ENCODE measurements around the gene MVD.

The MVD gene

DNA sequence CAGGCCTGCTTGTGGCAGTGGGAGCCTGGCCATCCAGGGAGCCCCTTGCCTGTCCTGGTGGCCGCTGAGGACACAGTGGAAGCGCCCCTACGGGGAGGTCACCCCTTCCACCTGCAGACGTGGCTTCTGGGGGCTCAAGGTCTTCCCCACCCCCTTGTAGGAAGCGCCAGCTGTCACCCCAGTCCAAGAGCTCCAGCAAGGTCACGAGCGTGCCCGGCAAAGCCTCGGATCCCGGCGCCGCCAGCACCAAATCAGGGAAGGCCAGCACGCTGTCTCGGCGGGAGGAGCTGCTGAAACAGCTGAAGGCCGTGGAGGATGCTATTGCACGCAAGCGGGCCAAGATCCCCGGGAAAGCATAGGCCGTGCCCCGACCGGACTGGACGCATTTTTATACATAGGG is 31.9 kb downstream of the MVD start:
- peaks cover 0 to 22% of the 10 kb centered on the region in 2 donors for H3K27me3 ChIP-seq
- H3K9me3 ChIP-seq = no peaks in the 10 kb centered on the region
- TF ChIP-seq, protein P1, sequence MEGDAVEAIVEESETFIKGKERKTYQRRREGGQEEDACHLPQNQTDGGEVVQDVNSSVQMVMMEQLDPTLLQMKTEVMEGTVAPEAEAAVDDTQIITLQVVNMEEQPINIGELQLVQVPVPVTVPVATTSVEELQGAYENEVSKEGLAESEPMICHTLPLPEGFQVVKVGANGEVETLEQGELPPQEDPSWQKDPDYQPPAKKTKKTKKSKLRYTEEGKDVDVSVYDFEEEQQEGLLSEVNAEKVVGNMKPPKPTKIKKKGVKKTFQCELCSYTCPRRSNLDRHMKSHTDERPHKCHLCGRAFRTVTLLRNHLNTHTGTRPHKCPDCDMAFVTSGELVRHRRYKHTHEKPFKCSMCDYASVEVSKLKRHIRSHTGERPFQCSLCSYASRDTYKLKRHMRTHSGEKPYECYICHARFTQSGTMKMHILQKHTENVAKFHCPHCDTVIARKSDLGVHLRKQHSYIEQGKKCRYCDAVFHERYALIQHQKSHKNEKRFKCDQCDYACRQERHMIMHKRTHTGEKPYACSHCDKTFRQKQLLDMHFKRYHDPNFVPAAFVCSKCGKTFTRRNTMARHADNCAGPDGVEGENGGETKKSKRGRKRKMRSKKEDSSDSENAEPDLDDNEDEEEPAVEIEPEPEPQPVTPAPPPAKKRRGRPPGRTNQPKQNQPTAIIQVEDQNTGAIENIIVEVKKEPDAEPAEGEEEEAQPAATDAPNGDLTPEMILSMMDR (IDR thresholded peaks at IDR 0.05) = no peak
- H3K36me3 ChIP-seq = peaks cover 58 to 76% (median 68%) of the 10 kb centered on the region in 3 donors
- peaks cover 0 to 16% (median 14%) of the 10 kb centered on the region in 4 donors for H3K4me1 ChIP-seq
- no peak overlapping the region for H3K4me3 ChIP-seq
- H3K27ac ChIP-seq = no peak overlapping the region
- DNase-seq = no peak
- intact Hi-C loops (cut with DNase I; ENCODE audit: low total_unique reads) = no loop called here

- Histone ChIP-seq H3K36me3 (peaks cover 63 to 81% (median 70%) of the 10 kb centered on the region in 3 donors), H3K9me3 (no peaks in the 10 kb centered on the region), H3K4me3 (no peak overlapping the region), H3K27me3 (peaks cover 0 to 18% of the 10 kb centered on the region in 2 donors), H3K4me1 (peaks cover 0 to 16% (median 14%) of the 10 kb centered on the region in 4 donors), H3K27ac (no peak overlapping the region)
- TF ChIP-seq, protein P1 (IDR thresholded peaks at IDR 0.05) = no peak
- intact Hi-C loops (cut with DNase I; ENCODE audit: low total_unique reads) = no loop called here
- no peak for DNase-seq
Observed at GRCh38 chr16:88630433-88630832, 32.5 kb downstream of the MVD start.

GRCh38 chr16:88629835-88630234 is 33.1 kb downstream of the MVD start:
- H3K36me3 ChIP-seq = peaks cover 69 to 87% (median 76%) of the 10 kb centered on the region in 3 donors
- H3K27me3 ChIP-seq = peaks cover 0 to 12% of the 10 kb centered on the region in 2 donors
- intact Hi-C loops (cut with DNase I; ENCODE audit: low total_unique reads) = no loop called here
- TF ChIP-seq, protein P1 (IDR thresholded peaks at IDR 0.05) = no peak
- no peak for DNase-seq
- no peak overlapping the region for H3K4me3 ChIP-seq
- peaks cover 0 to 13% (median 9%) of the 10 kb centered on the region in 4 donors for H3K4me1 ChIP-seq
- H3K27ac ChIP-seq = no peak overlapping the region
- no peaks in the 10 kb centered on the region for H3K9me3 ChIP-seq

- Histone ChIP-seq H3K27me3 (peaks cover 0 to 5% of the 10 kb centered on the region in 2 donors), H3K36me3 (peaks cover 82 to 100% (median 86%) of the 10 kb centered on the region in 3 donors), H3K4me3 (no peak overlapping the region), H3K4me1 (no peaks in the 10 kb centered on the region), H3K27ac (no peak overlapping the region), H3K9me3 (no peaks in the 10 kb centered on the region)
- no peak for DNase-seq
- intact Hi-C loops (cut with DNase I; ENCODE audit: low total_unique reads) = no loop called here
- TF ChIP-seq, protein P1 (IDR thresholded peaks at IDR 0.05) = no peak
Observed at GRCh38 chr16:88628512-88628974, 34.3 kb downstream of the MVD start.

DNA sequence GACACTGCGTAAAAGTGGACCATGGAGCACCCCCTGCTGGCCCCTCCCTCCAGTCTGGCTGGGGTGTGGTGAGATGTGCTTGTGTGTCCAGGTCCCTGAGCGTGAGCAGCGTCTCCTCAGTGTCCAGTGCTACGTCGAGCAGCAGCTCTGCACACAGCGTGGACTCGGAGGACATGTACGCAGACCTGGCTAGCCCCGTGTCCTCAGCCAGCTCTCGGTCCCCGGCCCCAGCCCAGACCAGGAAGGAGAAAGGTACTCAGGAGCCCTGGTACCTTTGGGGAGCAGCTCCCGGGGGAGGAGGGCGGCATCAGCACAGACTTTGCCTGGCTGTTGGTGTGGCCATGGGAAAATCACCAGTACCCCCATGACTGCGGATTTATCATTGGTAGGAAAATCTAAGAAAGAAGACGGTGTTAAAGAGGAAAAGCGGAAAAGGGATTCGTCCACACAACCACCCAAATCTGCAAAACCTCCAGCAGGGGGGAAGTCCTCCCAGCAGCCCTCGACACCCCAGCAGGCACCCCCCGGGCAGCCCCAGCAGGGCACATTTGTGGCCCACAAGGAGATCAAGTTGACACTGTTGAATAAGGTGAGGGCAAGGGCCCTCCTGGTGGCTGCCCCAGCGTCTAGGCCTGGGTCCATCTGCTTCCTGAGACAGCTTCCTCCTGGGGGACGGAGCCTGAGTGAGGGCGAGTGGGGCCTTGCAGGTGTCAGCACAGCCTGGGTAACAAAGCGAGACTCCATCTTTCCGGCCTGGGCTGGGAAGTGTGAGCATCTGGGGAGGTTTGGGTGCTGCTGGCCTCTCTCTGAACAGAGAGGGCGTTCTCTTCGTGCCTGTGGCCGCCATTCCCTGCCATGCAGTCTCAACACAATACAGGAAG is 35.1 kb downstream of the MVD start:
- H3K9me3 ChIP-seq = no peaks in the 10 kb centered on the region
- no peak overlapping the region for H3K4me3 ChIP-seq
- DNase-seq = no peak
- H3K27ac ChIP-seq = no peak overlapping the region
- no peaks in the 10 kb centered on the region for H3K4me1 ChIP-seq
- H3K36me3 ChIP-seq = peaks cover 88 to 100% (median 90%) of the 10 kb centered on the region in 3 donors
- intact Hi-C loops (cut with DNase I; ENCODE audit: low total_unique reads) = no loop called here
- no peaks in the 10 kb centered on the region for H3K27me3 ChIP-seq
- TF ChIP-seq, protein P1 (IDR thresholded peaks at IDR 0.05) = no peak

Measured in tibial artery (tissue), 4 donors.